Stimulated activated CD8-positive, alpha-beta memory T cell treated with anti-CD3 and anti-CD28 coated beads, Interleukin-7, amount 100 ng/mL, for 4 hours (primary cell): ENCODE data around the gene MAGI1.
"Not testable (repeated sequence)": the region's sequence is repeated elsewhere in the genome, so short reads cannot be mapped to it uniquely, and the experiment has no call there.

Source experiments
- DNase-seq, 2 donors: peaks; one replicate each; pipeline ENCODE4 v3.0.0-alpha.2; 2020; ENCODE audit warnings: low read depth in 2 of 2

The MAGI1 gene

GRCh38 chr3:66038726-66039589, at the start of gene MAGI1:
Gene MAGI1, minus strand, starts transcription at chr3:66038918. Its CDS starts 610 bp downstream, at chr3:66038308.
- DNase-seq: no peak

GRCh38 chr3:66083784-66084213, 45.1 kb upstream of the MAGI1 start:
- no peak for DNase-seq

- no peak for DNase-seq
Measured at GRCh38 chr3:66083096-66083678, 44.5 kb upstream of the MAGI1 start.

- no peak for DNase-seq
Measured at GRCh38 chr3:66082679-66083078, 44.0 kb upstream of the MAGI1 start.

- DNase-seq: no peak
Measured at GRCh38 chr3:66080167-66080566, 41.4 kb upstream of the MAGI1 start.

GRCh38 chr3:66077973-66078372, 39.3 kb upstream of the MAGI1 start:
- DNase-seq: no peak

- no peak for DNase-seq
Measured at GRCh38 chr3:66076861-66077470, 38.2 kb upstream of the MAGI1 start.

- DNase-seq: no peak
Measured at GRCh38 chr3:66075281-66075680, 36.6 kb upstream of the MAGI1 start.

GRCh38 chr3:66073464-66074141, 34.9 kb upstream of the MAGI1 start:
- DNase-seq: no peak

GRCh38 chr3:66068255-66068654, 29.5 kb upstream of the MAGI1 start:
- no peak for DNase-seq

GRCh38 chr3:66066963-66067617, 28.4 kb upstream of the MAGI1 start:
- DNase-seq: no peak

GRCh38 chr3:66055289-66055688, 16.6 kb upstream of the MAGI1 start:
- no peak for DNase-seq

- no peak for DNase-seq
Measured at GRCh38 chr3:66053550-66054094, 14.9 kb upstream of the MAGI1 start.

GRCh38 chr3:66052721-66053549, 14.2 kb upstream of the MAGI1 start:
- no peak for DNase-seq

- DNase-seq: no peak
Measured at GRCh38 chr3:66050821-66051220, 12.1 kb upstream of the MAGI1 start.

- no peak for DNase-seq
Measured at GRCh38 chr3:66048051-66048395, 9.3 kb upstream of the MAGI1 start.

- no peak for DNase-seq
Measured at GRCh38 chr3:66047311-66048050, 8.8 kb upstream of the MAGI1 start.

GRCh38 chr3:66046321-66046720, 7.6 kb upstream of the MAGI1 start:
- not testable (repeated sequence) for DNase-seq

- DNase-seq: no peak
Measured at GRCh38 chr3:66041828-66042227, 3.1 kb upstream of the MAGI1 start.

GRCh38 chr3:66041116-66041515, 2.4 kb upstream of the MAGI1 start:
- no peak for DNase-seq
